ENCODE data around the gene SLC12A3. TPM values are rescaled to one million over a fixed set of nuclear protein-coding genes. Genes with fewer than 3 reads are reported as not detected.

The SLC12A3 gene
- polyA plus RNA-seq, 3 donors, result 15.8 to 32.0 (median 27.7) TPM

DNA sequence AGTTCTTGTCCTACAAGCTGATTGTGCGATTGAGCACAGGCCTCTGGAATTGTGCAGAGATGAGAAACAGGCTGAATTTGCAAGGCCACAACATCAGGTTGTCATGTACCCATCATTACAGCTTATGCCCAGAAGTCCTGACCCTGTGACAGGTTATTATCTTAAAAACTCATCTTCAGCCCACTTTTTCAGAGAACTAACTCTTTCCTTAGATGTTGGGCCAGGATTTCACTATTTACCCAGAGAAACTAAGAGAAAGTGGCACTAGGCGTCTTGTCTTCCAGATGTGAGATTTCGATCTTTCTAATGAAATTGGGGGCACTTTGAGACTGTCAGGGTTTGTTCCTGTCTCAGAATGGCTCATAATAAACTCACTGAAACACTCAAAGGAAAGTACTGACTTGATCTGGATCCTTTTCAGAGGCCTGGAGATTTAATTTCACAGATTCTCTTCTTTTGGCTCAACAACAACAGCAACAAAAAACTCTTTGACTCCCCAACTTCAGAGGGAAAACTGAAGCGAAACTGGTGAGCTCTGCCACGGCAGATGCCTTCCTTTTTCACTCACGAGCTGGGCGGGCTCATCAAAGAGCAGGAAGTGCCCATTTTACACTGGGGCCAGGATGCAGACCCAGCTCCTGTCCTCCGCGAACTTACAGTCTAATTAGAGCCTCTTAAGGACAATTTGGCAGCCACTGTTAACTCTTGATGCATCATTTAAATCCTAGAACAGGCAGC, 17.7 kb upstream of the SLC12A3 start:
- DNase-seq, result no peak

DNA sequence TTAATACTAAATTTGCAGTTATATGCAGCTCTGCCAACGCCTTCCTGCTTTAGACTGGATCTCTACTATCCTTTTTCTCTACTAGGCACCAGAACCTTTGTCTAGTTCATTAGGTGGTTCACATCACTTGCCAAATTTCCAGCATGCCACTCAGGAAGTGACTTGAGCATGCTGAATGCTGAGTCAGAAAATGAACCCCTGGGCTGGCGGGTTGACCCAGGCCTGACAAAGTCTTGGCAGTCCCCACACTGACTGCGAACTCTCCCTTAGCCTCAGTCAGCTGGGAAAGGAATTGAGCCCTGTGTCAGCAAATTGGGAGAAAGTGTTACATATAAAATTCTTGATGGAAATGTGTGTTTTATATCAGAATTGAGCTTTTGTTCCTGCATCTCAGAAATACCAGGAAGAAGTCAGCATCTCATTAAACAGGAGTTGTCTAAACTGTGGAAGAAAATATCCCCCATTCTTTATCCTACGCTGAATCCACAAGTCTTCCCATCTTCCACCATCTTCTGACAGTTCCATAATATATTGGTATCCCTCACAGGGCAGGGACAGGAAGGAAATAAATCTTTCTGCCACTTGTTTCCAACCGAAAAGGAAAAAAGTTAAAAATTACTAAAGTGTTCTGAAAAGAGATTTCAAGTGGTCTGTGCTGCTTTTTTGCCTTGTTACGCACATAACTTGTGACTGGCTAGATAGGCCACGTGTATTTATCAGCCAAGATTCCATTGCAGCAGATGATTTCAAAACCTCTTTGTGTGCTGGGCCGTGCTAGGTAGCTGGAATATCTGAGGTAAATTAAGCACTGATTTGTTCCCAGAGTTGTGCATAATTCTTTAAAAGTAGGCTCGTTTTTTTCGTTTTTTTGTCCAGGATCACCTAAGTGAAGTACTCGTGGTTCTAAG, 16.7 kb upstream of the SLC12A3 start:
- no peak for DNase-seq

GRCh38 chr16:56848955-56849689, 15.9 kb upstream of the SLC12A3 start:
- no peak for DNase-seq

DNA sequence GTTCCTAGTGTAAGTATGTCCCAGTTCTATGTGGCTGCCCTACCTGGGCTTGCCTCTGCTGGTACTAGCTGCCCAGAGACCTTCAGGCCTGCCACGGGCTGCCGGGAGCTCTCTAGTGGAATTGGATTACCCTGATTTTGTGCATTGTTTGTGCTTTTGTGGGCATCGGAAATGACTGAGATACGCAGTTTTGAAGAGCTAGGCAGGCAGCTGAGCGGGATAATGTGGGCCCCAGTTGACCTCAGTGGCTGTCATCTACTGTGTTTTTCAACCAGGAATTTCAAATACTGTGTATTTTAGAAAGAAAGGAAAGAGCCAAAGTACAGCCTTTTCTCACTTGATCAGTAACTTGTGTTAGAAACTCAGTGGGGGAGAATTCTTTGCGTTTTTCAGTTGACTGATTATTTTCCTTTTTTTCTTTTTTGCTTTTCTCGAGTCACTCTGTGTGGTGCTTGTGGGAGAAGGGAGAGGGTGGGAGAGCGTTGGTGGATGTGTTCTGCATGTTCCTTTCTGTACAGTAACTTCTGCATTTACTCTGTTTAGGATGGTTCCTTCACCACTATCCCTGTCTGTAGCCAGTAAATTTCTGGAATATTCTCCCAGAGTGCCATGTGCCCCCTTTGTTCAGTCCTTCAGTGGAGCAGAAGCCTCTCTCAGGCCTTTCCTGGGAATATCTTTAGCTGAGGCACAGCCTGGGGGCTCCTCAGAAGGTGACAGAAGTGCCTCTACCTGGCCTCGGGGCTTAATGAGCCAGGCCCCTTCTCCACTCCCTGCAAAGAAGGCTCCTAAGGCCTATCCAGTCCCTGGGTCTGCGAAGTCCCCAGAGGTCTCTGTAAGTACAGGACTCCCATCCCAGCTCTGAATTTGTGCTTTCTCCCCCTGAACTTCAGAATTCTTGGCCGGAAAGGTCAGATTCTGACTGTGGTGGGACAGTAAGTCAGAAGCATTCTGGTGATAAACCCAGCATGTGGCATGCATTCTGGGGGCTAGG, 15.0 kb upstream of the SLC12A3 start:
- DNase-seq, result no peak

GRCh38 chr16:56851671-56852400, 13.2 kb upstream of the SLC12A3 start:
- DNase-seq, result no peak

GRCh38 chr16:56852401-56852730, 12.6 kb upstream of the SLC12A3 start:
- no peak for DNase-seq

GRCh38 chr16:56852968-56853367, 12.0 kb upstream of the SLC12A3 start:
- no peak for DNase-seq

DNA sequence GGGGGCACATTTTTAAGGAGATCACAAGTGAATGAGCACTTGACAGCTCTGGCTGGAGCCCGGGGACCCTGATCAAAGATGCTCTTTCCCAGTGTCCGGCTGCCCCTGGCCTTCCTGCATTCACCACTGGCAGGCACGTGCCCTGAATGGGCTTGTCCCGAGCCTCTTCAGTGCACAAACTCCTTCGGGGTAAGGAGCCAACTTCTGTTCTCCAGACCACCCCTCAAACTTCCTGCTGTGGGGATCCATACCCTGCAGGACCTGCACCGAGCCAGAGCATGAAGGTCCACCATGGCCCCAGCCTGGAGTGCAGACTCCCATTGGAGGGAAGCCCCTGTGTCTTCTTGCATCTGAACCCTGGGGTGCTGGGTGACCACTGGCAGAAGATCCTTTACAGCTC, 9.8 kb upstream of the SLC12A3 start:
- DNase-seq, result no peak

GRCh38 chr16:56855946-56856345, 9.1 kb upstream of the SLC12A3 start:
- no peak for DNase-seq

DNA sequence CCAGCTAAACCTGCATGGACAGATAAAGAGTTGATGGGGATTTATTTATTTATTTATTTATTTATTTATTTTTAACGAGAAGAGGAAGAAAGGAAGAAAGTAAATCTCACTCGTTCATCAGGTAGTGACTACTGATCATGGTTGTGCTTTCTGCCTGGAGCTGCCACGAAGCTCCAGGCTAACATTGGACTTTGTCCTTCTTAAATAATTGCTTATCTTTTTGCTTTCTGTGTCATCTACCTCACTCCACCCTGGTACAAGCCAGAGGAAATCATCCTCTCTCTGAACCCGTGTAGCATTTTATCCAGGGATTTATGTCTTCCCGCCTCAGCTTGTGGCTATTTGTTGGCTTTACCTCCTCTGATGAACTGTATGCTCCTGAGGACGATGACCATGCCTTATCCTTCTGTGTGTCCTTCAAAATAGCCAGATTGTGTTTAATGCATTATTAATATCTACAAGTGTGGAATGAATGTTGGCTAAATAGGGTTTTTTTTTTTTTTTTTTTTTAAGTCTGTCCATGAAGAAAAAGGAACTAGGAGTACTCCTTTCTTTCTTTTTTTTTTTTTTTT, 8.0 kb upstream of the SLC12A3 start:
- no peak for DNase-seq

GRCh38 chr16:56858374-56858773, 6.6 kb upstream of the SLC12A3 start:
- DNase-seq, result no peak

- no peak for DNase-seq
Observed at GRCh38 chr16:56859636-56860035, 5.4 kb upstream of the SLC12A3 start.

- no peak for DNase-seq
Observed at GRCh38 chr16:56860226-56861020, 4.6 kb upstream of the SLC12A3 start.

DNA sequence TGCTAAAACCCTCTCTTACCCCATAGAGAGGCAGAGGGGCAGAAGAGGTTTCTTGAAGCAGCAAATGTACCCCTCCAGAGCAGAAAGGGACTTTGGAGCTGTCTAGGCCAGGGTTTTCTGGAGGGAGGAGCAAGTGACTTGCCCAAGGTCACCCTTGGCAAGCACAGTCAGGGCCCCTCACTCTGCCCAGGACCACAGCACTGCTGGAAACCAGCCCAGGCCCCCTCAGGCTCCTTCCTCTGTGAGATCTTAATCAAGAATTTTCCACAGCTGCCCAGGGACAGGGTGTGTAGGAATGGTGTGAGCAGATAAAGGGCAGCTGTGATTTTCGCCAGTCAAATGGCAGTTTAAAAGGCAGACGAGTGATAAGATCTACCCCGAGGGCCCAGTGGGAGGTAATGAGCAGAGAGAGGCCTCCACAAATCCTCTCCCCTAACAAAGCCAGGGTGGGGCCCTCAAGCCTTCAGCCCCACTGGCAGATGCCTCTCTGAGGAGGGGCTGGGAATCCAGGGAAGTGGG, 3.9 kb upstream of the SLC12A3 start:
- DNase-seq, result no peak

- no peak for DNase-seq
Observed at GRCh38 chr16:56861756-56862155, 3.3 kb upstream of the SLC12A3 start.

DNA sequence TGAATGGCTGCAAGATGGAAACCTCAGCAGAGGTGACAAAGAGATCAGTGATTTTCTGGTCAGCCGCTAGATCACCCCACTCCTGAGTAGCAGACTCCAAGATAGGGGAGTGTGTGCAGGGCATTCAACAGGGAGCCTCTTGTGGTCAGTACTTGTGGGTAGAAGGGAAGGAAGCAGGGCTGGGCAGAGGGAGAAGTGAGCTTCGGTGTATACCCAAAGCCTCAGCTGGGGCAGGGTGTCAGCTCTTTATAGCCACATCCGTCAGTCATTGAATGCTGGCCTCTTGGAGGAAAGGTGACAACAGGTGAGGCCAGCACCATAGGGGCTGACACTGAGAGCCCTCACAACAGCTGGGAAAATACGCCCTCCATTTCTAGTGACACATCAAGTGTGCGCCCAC, 2.2 kb upstream of the SLC12A3 start:
- no peak for DNase-seq

DNA sequence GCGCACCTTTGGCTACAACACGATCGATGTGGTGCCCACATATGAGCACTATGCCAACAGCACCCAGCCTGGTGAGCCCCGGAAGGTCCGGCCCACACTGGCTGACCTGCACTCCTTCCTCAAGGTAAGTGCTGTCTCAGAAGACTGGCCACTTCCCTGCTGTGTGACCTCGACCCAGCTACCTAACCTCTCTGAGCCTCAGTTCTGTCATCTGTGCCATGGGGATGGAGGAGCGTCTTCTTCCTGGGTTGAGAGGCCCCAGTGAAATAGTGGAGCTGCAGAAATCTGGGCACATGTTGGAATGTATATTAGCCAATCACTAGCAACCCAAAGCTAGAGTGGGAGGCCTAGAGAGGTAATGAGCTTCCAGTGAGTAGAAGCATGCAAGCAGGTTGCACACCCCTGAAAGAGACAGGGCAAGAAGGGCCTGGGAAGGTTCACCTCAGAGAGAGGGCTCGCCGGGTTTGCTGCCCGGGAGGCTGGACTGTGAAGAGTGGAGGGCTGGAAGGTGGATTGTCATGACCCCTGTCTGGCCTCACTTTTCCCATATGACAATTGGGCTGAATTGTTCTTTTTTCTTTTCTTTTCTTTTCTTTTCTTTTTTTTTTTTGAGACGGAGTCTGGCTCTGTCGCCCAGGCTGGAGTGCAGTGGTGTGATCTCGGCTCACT, 521 bp downstream of the SLC12A3 start:
- no peak for DNase-seq

All from renal pelvis (tissue), 4 donors.